ENCODE measurements around the gene CPAMD8.
"Not testable (repeated sequence)": the region's sequence is repeated elsewhere in the genome, so short reads cannot be mapped to it uniquely, and the experiment has no call there.

Gene CPAMD8

DNA sequence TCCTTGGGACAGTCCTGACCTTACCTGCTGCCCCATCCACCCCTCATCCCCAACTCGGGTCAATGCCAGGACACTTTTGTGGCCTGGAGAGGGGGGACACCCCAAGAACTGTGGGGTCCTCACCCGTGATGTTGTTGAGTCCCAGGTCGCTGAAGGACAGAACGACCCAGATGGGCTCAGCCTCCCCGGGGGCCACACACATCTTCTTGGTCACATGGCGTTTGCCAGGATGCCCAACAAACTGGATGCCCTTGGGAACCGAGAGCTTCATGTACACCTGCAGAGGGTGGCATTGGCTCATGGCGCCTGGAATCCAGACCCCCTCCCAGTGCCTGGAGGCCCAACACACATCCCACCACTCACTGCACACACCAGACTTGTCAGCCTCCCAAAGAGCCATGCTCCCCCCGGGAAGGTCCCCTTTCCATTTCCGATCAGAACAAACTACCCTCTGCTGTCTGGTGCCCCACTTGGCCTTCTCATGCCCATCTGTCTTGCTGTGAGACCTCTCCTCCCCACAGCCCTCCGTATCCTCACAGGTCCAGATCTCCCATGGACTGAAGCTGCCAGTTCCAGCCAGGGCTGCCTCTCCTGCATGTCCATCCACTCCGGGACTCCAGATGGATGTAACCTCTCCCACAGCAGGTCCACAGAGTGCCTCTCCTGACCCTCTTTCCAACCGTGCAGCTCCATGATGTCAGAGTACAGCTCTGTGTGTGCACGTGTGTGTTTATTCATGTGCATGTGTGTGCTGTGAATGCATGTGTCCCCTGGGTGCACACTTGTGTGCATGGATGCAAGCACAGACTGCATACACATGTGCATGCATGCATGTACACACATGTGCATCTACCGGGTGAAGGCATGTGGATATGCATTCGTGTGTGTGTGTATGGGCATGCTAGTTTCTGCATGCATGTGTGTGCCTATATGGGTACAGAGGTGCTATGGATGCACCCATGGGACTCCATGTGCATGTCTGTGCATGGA is 79.4 kb downstream of the CPAMD8 start:
- no peak for DNase-seq (ENCODE audit: low read depth)

DNA sequence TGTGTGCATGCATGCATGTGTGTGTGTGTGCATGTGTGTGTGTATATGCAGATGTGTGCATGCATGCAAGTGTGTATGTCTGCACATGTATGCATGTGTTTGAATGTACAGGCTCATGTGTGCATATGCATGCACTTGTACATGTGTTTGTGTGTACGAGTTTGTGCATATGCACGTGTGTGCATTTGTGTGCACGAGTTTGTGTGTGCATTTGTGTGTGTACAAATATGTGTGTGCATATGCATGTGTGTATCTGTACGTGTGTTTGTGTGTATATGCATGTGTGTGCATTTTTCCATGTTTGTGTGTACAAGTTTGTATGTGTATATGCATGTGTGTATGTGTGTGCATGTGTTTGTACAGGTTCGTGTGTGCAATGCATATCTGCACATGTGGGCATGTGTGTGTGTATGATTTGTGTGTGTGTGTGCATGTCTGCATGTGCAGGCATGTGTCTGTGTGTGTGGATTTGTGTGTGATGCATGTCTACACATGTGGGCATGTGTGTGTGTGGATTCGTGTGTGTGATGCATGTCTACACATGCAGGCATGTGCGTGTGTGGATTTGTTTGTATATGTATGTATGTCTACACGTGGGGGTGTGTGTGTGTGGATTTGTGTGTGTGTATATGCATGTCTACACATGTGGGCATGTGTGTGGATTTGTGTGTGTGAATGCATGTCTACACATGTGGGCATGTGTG is 80.7 kb downstream of the CPAMD8 start:
- DNase-seq (ENCODE audit: low read depth) = no peak

DNA sequence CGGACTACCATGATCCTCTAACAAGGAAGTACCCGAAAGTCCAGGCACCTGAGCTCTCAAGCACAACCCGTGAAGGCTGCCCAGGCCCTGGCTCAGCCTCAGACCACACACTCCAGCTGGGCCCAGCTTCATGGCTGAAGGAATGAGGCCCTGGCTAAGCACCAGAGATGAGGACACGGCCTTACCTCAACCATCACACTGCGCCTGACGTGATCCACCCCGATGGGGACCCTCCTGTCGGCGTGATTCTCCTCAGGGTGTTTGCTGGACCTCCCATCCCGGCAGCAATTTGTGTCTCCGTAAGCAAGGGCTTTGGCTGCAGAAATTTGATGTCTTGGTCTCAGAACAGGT is 81.3 kb downstream of the CPAMD8 start:
- DNase-seq (ENCODE audit: low read depth) = no peak

DNA sequence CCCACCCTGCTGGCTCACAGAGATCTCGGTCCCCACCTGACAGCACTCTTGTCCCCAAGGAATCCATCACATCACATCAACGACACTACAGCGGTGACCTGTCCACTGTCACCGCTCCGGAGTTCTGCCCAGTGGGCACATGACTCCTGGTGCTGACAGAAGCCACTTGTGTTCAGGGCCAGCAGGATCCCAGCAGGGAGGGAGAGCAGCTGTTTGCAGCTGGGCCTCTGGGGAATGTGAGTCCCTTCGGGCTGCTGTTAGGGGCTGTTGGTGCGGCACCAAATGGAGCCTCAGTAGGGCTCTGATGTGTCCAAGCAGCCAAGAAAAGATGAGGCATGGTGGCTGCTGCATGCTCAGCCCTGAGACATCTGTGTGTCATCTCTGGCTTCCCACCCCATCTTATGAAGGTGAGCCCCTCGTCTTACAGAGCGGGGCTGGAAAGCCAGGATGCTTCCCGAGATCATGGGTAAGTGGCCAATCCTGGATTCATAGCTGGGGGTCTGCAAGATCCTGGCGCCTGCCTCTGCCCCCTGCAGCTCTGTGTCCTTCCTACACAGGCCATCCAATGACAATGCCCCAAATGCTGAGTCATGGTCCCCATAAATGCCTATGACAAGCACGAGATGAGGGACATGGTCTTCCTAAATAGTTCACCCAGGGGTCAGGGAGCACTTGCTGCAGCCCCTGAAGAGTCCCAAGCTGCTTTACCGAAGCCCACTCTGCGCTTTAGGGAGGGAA is 81.8 kb downstream of the CPAMD8 start:
- no peak for DNase-seq (ENCODE audit: low read depth)

DNA sequence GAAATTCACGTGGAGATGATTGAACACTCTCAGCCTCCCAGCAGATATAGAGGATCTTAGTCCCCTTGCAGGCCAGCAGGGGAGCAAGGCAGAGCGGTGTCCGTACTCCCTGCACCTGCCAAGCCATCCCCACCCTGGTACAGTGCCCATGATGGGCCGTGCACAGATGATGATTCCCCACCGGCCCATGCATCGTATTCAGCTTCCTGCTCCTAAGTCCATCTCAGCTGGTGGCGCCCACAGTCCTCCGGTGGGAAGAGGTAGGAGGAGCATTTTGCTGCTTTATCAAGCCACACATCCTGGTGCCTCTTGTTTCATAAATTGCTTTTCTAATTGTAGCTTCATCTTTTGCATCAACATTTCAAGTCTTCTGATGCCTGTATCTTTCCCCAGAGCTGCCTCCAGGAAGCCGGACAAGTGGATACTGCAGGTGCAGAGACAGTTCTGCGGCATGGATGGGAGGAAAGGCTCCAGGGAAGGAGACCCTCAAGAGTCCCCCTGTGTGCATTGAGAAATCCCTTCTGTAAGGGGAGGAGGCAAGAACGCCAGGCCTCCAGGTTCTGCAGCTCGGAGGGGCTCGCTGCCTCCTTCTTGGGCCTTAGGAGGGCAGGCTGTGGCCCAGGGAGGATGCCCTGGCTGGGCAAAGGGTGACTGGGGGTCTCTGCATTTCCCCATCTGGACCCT is 82.5 kb downstream of the CPAMD8 start:
- DNase-seq (ENCODE audit: low read depth) = no peak

DNA sequence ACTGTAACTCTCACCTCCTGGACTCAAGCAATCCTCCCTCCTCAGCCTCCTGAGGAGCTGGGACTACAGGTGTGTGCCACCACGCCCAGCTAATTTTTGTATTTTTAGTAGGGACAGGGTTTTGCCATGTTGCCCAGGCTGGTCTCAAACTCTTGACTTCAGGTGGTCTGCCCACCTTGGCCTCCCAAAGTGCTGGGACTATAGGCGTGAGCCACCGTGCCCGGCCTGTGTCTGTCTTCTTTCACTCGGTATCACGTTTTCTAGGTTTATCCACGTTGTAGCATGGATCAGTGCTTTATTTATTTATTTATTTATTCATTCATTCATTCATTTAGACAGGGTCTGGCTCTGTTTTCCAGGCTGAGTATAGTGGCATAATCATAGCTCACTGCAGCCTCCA is 83.5 kb downstream of the CPAMD8 start:
- DNase-seq (ENCODE audit: low read depth) = not testable (repeated sequence)

DNA sequence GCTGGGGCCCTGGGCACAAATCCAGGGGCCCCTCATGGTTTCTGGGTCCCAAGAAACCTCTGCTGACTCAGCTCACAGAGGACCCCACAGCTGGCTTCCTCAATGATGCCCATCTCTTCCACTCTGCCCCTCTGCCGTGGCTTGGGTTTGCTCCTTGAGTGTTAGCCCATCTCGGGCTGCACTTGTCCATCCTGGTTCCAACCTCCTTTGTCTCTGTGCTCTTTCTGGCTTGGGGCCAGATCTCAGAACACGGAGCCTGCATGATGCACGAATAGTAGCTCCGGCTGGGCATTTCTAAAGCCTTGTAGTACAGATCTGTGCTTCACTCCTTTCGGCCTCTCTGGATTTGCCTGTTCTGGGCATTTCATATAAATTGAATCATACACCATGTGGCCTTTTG is 84.0 kb downstream of the CPAMD8 start:
- no peak for DNase-seq (ENCODE audit: low read depth)

DNA sequence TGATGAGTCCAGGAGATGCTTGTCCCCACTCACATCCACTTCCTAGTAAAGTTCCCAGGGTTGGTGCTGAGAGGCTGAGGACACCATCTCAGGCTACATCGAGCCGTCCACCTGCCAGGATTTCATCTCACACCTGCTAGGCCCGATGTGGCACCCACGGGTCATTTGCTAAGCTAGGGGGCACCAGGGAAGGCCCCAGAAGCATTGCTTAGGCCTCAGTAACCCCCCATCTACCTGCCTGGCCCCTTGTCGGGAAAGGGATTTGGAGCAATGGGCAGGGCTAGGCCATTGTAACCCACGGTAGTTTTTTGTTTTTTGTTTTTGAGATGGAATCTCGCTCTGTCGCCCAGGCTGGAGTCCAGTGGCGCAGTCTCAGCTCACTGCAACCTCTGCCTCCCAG is 86.0 kb downstream of the CPAMD8 start:
- no peak for DNase-seq (ENCODE audit: low read depth)

DNA sequence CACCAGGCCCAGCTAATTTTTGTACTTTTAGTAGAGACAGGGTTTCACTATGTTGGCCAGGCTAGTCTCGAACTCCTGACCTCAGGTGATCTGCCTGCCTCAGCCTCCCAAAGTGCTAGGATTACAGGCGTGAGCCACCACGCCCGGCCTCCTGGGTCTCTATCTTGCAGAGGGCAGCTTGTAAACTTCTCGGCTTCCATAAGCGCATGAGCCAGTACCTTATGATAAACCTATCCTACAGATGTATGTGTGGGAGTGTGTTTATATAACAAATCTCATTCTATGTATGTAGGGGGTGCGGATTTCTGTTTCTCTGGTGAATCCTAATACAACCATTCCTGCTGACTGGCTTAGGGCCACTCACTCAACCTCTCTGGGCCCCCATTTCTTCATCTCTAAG is 86.5 kb downstream of the CPAMD8 start:
- not testable (repeated sequence) for DNase-seq (ENCODE audit: low read depth)

DNA sequence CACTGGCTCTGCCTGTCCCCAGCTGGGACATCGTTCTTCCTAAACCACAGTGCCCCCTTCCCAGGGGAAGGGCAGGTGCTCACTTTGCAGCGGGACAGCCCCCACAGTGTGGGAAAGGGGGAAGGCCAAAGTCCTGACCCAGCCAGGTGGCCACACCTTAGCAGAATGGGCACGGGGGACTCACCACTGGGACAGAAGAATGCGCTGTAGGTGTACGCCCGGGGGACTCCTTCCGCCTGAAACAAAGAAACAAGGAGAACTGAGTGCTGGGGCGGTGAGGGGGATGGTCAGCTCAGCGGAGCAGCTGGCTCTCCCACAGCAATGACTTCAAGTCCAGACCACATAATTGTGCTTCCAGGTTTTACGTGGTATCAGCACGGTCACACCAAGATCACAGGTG is 88.4 kb downstream of the CPAMD8 start:
- no peak for DNase-seq (ENCODE audit: low read depth)

DNA sequence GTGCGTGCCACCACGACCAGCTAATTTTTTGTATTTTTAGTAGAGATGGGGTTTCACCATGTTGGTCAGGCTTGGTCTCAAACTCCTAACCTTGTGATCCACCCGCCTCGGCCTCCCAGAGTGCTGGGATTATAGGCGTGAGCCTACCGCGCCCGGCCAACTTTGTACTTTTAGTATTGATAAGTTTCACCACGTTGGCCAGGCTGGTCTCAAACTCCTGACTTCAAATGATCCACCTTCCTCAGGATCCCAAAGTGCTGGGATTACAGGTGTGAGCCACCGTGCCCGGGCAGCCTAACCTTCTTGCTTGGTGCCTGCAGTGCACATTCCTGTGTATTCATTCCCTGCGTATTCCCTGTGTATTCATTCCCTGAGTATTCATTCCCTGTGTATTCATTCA is 88.8 kb downstream of the CPAMD8 start:
- not testable (repeated sequence) for DNase-seq (ENCODE audit: low read depth)

DNA sequence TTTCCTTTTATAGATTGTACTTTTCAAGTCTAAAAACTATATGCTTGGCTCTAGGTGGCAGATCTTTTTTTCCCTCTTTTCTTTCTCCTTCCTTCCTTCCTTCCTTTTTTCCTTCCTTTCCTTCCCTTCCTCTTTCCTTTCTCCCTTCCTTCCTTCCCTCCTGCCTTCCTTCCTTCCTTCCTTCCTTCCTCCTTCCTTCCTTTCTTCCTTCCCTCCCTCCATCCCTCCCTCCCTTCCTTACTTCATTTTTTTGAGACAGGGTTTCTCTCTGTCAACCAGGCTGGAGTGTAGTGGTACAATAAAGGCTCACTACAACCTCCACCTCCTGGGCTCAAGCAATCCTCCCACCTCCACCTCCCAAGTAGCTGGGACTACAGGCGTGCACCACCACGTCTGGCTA is 89.7 kb downstream of the CPAMD8 start:
- no peak for DNase-seq (ENCODE audit: low read depth)

DNA sequence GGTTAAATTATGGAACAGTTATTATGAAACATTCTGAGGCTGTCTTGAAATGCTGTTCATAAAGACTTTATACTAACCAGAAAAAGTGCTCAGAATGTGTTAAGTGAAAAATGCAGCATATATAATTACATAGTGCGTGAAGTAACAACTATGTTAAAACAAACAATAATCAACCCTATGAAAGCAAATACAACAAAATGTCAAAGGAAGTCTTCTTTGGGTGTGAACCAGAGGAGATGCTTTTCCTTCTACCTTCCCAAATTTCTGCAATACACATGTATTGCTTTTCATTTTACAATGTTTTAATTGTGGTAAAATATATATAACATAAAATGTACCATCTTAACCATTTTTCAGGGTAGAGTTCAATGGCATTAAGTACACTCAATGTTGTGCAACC is 92.1 kb downstream of the CPAMD8 start:
- DNase-seq (ENCODE audit: low read depth) = no peak

DNA sequence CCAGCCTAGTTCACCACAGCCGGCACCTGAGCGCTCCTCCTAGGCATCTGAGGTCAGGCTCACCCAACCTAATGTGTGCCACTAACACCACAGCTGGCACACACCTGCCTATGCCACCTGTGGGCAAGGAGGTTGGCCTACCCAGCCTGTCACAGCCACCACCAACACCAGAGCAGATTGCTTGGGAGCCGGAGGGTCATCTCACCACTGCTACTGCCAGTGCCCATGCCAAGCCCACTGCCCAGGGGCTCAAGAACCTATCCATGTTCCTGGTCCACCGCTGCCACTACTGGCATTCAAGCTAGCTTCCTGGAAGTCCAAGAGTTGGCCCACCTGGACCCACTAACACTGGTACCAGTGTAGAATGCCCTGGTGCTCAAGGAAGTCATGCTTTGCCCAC is 95.3 kb downstream of the CPAMD8 start:
- no peak for DNase-seq (ENCODE audit: low read depth)

DNA sequence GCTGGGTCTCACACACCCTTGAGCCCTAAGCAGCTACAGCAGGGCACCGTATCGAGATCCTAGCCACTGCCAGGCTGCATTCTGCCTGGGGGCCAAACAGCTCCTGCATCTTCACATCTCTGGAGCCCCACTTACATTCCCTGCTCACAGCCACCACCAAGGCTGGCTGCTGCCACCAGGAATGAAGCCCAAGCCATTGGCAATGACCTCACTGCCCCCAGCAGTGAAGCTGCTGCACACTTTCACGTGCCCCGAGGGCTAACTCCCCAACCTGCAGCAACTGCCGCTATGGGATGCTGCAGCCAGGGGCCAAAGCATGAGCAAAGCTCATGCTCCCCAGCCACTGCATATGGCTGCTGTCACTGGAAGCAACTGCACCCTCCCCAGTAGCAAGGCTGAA is 95.9 kb downstream of the CPAMD8 start:
- DNase-seq (ENCODE audit: low read depth) = no peak

DNA sequence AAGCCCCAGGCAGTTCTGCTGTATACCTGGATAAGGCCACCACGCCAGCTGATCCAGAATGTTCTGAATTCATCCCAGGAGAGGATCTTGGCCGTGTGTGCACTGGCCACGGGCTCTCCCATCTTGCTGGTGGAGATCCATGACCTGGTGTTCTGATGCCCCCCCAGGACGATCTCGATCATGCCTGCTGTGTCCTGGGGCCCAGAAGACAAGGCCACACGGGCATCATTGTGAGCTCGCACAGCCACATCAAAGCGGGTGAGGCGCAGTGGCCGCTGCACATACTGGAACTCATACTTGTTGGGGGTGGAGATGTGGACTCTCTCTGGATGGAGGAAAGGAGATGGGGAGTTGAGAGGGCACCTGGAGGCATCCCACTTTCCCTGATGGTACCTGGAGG is 97.7 kb downstream of the CPAMD8 start:
- no peak for DNase-seq (ENCODE audit: low read depth)

DNA sequence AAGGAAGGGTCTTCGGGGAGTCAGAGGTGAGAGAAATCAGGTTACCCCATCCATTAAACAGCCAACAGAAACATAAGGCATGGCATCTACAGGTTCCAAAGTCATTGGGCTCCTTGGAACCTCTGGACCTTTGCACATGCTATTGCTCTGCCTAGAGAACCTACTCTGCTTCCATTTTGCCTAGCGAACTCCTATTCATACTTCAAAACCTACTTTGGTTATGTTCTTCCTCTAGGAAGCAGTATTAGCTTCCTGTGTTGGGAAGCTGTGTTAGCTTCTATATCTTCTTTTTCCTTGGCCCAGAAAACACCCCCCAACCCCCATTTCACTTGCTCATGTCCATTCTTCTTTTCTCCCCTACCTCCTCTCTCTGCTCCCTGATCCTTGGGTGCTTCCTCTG is 98.3 kb downstream of the CPAMD8 start:
- DNase-seq (ENCODE audit: low read depth) = no peak

DNA sequence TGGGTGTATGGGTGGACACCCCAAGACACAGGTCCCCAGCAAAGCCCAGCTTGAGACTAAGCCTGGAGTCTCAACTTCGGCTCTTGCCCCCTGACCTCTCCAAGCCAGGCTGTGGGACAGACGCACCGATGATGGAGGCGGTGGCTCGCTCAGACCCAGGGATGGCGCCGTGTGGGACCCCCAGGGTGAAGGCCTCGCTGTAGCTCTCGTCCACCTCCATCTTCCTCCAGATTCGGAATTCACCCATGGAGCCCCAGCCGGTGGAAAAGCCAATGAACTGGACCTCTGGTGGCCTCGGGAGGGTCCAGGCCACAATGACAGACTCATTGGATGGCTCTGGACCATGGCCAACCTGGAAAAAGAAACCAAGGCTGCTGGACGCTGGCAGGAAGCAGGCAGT is 98.7 kb downstream of the CPAMD8 start:
- no peak for DNase-seq (ENCODE audit: low read depth)

DNA sequence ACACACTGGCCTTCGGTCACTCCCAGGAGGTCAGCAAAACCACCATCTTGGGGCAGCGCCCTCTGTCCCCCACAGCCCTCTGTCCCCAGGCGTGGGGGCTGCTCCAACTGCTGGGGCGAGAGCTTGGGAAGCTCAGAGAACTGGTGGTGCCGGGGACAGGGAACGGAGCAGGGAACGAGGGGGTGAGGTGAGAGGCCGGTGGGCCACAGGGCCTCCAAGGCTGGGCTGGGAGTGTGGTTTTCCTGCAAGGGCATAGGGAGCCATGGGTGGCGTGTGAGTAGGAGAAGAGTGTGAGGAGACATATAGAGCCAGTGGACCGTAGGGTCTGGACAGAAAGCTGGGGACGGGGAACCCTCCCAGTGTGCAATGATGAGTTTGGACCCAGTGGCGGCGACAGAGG is 103.7 kb downstream of the CPAMD8 start:
- DNase-seq (ENCODE audit: low read depth) = no peak

DNA sequence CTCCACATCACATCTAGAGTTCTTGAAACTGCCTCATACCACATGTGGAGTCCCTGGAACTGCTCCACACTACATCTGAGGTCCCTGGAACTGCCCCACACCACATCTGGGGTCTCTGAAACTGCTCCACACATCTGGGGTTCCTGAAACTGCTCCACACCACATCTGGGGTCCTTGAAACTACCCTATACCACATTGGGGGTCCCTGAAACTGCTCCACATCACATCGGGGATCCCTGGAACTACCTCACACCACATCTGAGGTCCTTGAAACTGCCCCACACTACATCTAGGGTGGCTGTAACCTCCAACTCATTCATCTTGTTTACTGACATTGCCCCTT is 104.0 kb downstream of the CPAMD8 start:
- DNase-seq (ENCODE audit: low read depth) = no peak

DNA sequence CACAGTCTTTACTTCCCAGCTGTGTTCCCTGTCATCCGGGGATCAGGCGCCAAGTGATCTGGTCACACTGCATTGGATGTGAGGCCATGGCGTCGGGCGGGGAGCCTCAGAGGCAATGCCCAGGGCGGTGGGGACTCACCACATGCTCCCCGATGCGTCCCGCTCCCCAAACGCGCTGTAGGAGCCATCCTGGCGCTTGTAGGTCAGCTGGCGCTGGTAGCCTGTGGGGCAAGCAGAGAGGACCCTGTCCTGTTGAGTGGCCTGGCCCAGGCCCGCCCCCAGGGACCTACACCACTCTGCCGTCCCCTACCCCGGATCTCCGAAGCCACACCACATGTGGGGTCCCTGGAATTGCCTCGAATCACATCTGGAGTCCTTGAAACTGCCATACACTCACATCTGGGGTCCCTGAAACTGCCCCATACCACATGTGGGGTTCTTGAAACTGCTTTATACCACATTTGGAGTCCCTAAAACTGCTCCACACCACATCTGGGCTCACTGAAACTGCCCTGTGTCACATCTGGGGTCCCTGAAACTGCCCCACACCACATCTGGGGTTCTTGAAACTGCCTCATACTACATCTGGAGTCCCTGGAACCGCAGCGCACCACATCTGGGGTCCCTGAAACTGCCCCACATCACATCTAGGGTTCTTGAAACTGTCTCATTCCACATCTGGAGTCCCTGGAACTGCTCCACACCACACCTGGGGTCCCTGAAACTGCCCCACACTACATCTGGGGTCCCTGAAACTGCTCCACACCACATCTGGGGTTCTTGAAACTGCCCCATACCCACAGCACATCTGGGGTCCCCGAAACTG is 104.6 kb downstream of the CPAMD8 start:
- DNase-seq (ENCODE audit: low read depth) = no peak

Data from ELR (cell line).